G401.6 (cell line): Measurements from ENCODE around the gene HDAC6.
A peak's percentile ranks its signal among the peaks of the same experiment; 100 is the strongest.
"Not testable (repeated sequence)": the region's sequence is repeated elsewhere in the genome, so short reads cannot be mapped to it uniquely, and the experiment has no call there.

Source experiments
- FAIRE-seq: peaks from 2 replicates; lab custom pipeline; 2012; peaks lifted over from hg19 to GRCh38; lab: Jason Lieb, UNC

The HDAC6 gene

DNA sequence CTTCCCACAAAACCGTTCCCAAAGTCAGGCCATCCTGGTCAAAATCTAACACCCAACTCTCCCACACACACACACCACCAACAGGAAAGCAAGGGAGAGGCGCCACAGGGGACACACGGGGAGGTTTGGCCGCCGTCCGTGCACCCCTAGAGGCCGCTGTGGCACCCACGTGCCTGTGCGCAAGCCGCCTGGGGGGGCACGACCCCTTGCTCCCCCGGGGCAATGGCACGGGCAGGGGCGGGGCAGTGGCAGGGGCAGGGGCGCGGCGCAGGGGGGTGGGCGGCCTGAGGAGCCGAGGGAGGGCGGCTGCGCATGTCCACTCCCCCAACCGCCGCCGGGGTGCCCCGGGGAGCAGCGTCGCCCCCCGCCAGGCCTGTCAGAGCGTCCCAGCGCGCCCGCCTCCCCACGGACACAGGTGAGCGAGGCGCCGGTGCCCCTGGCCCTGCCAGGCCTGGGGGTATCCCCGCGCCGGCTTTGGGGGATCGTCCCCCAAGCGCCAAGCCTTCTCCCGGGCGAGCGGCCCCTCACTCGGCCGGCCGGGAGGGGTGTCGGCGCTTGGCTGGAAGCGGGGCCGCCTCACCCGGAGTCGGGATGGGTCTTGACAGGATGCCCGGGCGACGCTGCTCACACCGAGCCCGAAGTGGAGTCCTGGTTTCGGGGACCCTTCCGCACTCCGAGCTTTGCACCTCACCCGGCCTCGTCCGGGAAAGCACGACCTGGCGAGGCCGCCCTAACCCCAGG, 24.4 kb downstream of the HDAC6 start, which contains the start of gene ERAS:
Gene ERAS, plus strand, starts transcription at position 379 of the 741 bp plus-strand sequence. CDS start 2,611 bp downstream, outside the sequence.
- no peak for FAIRE-seq

DNA sequence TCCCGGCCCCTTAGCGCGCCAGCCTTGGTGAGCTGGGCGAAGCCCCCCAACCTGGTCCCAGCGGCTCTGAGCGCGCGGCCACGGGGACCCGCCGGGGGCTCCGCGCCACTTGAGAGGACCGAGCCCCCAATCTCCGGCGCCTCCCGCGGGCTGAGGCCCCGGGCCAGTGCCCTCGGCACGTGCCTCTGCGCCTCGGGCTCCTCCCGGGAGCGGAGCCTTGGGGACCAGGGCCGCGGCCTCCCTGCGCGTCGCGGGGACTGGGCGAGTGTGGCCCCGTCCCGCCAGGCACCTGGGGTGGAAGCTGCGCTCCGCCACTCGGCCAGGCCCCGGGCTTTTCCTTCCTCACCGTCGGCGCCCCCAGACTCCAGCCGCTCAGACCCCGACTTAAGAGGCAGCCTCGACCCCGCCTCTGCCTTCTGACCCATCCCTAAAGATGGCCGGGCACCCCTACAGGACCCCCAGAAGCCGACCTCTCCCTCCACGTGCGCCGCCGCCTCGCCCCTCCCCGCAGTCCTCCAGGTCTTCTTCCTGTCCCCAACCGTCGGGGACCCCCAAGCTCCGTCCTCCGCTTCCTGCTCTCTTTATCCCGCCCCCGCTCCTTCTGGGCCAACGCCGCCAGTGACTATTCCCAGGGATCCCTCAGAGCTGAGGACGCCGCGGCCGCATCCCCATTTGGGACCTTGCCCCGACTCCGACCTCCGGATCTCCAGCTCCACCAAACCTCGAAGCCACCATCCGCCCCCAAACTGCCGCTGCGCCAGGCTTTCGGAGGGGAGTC, 25.2 kb downstream of the HDAC6 start:
- FAIRE-seq = no peak

DNA sequence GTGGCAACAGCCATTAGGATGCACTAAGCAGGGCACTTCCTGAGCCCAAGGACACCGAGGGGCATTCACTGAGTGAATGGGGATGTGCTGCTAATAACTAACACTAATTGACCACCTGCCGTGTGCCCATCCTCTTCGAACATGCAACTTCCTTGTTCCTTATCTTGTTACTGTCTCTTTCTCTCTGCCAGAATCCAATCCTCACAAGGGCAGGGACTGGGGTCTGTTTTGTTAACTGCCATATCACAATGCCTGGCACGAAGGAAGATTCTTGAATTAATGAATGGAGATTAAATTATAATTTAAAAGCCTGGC, 25.7 kb downstream of the HDAC6 start:
- no peak for FAIRE-seq

DNA sequence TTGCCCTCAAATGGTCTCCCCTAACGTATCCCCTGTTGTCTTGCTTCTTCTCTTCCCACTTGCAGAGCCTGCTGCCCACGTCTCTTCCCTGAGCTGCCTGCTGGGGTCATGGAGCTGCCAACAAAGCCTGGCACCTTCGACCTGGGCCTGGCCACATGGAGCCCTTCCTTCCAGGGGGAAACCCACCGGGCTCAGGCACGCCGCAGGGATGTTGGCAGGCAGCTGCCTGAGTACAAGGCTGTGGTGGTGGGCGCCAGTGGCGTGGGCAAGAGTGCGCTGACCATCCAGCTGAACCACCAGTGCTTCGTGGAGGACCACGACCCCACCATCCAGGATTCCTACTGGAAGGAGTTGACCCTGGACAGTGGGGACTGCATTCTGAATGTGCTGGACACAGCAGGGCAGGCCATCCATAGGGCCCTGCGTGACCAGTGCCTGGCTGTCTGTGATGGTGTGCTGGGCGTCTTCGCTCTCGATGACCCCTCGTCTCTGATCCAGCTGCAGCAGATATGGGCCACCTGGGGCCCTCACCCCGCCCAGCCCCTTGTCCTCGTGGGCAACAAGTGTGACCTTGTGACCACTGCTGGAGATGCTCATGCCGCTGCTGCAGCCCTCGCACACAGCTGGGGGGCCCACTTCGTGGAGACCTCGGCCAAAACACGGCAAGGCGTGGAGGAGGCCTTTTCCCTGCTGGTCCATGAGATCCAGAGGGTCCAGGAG, 27.3 kb downstream of the HDAC6 start:
- no peak for FAIRE-seq

DNA sequence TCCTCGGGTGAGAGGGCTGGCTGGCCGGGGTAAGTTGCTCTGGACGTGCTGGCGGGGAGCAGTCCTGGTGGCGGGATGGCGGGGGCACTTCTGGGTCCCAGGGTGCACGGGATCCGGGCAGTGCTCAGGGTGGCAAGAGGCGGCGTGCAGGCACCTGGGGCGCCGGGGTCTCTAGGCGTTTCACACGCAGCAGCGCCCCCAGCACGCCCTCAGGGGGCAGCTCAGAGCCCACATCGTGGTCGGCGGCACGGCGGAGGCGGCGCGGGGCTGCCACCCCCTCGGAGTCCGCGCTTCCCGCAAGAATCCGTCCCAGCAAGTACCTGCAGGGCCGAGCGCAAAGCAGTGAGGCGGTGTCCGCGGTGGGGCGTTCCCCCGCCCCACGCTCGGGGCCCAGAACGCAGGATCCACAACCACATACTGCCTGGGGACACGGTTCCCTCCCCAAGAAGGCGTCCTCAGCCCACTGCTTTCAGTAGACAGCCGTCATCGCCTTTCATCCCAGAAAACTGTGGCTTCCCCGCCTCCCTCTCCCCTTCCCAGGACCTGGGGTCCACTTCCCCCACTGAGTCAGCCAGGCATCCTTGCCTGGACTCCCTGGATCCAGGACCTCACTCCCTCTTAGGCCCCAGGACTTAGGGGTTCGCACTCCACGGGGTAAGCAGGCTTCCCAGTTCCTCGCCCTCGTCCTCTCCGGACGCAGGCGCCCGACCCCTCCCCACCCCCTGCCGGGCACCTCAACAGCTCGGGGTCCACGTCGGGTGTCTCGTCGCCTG, 29.5 kb downstream of the HDAC6 start:
- FAIRE-seq = no peak

DNA sequence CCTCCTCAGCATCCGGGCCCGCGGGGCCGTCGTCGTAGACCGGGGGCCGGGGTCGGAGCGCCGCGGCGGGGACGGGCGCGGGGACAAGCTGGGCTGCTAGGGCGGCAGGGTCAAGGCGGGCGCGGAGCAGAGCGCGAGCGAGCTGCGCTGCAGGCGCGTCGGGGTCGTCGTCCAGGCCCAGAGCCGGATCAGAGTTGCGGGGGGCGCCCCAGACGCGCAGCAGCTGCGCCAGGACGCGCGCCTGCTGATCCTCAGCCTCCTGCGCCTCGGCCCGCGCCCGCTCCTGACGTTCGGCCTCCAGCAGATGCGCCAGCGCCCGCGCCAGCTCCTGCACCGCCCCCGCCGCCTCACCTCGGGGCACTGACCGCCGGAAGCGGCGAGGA, 30.0 kb downstream of the HDAC6 start:
- FAIRE-seq = no peak

DNA sequence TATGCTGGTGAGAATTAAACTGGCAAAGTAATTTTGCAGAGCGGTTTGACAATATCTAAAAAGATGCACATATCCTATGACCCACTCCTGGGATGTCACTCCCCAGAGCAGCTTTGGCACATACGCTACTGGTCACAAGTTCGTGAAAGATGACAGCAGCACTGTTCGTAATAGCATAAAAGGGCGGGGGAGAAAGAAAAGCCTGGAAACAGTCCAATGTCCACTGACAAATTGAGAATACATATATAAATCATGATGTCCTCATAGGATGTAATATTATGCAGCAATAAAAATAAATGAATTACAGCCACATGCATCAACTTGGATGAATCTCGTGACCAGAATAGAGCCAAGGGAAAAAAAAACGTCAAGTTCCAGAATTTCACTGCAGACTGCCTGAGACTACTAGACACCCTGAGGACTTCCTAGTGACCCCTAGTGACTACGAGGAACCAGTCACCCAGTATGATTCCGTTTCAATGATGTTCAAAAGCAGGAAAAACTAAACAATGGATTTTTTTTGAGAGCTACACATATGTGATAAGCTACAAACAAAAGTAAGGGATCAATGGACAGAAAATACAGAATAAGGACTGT, 31.8 kb downstream of the HDAC6 start:
- no peak for FAIRE-seq

DNA sequence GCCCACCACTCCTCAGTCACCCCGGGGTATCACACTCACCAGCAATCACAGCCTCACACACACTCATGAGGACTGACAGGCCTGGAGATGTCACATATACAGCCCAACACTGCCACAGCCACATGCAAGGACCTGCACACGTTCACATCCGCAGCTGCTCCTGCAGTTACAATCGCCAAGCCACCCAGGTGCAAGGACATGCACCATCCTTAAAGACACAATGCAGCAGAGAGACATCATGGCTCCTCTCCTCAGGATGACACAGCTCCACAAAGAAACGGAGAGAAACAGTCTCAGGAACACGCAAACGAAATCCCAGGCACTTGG, 32.5 kb downstream of the HDAC6 start:
- FAIRE-seq = no peak

DNA sequence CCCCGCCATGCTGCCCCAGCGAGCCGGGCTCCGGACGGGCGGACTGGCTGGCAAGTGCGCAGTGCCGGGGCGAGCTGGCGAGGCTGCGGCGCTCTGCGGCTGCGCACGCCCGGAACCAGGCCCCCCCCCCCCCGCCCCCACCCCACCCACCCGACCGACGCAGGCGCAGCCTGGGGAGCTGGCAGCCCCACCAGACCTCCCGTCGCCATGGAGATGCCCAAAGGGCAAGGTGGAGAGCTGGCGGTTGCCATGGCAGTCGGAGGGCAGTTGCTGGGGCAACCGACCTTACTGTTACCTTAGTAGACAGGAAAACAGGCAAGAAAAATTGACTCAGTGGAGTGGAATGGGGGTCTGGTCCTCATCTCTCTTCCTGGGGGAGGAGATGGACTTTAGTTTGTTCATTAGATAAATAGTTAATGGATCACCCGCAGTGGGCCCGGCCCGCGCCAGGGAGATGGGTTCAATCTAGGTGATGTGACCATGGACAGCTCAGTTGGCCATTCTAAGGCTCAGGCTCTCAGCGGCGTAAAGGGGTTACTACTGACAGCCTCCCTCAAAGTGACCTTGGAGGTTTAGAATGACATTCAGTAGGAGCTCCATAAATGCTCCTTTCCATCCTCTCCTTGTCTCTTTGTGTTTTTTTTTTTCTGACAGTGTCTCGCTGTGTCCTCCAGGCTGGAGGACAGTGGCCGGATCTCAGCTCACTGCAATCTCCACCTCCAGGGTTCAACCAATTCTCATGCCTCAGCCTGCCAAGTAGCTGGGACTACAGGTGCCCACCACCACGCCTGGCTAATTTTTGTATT, 33.9 kb downstream of the HDAC6 start, which contains the start of gene PCSK1N:
Gene PCSK1N, minus strand, starts transcription at position 87 of the 806 bp plus-strand sequence. Its CDS starts 78 bp downstream, at position 9.
- FAIRE-seq = no peak

DNA sequence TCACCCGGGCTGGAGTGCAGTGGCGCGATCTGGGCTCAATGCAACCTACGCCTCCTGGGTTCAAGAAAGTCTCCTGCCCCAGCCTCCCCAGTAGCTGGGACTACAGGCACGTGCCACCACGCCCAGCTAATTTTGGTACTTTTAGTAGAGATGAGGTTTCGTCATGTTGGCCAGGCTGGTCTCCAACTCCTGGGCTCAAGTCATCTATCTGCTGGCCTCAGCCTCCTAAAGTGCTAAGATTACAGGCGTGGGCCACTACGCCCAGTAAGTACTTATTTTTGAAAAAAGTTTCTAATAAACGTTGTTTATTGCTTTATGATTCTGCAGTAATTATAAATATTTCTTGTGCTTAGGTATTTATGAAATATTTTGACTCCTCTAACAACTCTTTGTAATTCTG, 37.8 kb downstream of the HDAC6 start:
- no peak for FAIRE-seq

DNA sequence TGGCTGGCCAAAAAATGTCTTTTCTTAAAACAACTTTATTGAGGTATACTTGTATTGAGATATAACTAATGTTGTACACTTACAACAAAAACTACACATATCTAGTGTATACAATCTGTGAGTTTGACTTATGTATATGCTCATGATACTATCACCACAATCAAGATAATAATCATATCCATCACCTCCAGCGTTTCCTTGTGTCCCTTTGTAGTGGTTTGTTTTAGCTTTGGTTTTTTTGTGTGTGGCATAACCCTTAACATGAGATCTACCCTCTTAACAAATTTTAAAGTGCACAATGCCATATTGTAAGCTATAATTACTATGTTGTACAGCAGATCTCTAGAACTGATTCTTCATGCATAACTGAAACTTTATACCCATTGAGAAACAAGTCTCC, 47.0 kb downstream of the HDAC6 start:
- FAIRE-seq = no peak

DNA sequence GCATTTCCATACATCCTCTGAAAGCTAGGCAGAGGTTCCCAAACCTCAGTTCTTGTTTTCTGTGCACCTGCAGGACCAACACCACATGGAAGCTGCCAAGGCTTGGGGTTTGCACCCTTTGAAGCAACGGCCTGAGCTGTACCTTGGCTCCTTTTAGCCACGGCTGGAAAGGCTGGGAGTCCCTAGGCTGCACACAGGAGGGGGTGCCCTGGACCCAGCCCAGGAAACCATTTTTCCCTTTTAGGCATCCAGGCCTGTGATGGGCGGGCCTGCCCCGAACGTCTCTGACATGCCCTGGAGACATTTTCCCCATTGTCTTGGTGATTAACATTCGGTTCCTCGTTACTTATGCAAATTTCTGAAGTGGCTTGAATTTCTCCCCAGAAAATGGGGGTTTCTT, 51.0 kb downstream of the HDAC6 start:
- no peak for FAIRE-seq

DNA sequence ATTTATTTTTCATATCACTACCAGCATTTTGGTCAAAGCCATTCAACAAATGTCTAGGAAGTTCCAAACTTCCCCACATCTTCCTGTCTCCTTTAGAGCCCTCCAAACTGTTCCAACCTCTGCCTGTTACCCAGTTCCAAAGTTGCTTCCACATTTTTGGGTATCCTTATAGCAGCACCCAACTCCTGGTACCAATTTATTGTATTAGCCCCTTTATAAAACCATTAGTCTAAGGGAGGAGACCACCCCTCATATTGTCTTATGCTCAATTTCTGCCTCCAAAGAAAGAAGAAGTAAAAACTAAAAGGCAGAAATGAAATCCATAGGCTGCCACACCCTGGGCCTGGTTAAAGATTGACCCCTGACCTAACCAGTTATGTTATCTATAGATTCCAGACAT, 51.6 kb downstream of the HDAC6 start:
- not testable (repeated sequence) for FAIRE-seq

DNA sequence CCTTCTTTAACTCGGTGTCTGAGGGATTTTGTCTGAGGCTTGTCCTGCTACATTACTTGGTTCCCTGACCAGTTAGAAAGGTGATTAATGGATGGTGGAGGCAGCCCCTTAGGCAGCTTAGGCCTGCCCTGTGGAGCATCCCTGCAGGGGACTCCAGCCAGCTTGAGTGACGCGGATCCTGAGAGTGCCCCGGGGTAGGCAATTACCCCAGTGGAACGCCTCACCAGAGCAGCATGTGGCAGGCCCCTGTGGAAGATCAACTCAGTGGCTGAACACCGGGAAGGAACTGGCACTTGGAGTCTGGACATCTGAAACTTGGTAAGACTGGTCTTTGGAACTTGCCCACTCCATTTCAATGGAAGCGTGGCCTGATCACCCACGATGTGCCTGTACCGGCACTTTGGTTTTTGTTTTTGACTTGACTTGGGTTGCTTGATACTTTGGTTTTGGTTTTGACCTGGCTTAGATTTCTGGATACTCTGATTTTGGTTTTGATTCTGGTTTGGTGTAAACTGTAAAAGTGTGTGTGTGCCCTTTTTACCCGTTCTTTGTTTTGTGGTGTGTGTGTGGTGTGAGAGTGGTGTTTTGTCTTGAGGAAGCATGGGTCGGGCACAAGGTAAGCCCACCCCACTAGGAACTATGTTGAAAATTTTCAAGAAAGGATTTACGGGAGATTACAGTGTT, 52.4 kb downstream of the HDAC6 start:
- not testable (repeated sequence) for FAIRE-seq

DNA sequence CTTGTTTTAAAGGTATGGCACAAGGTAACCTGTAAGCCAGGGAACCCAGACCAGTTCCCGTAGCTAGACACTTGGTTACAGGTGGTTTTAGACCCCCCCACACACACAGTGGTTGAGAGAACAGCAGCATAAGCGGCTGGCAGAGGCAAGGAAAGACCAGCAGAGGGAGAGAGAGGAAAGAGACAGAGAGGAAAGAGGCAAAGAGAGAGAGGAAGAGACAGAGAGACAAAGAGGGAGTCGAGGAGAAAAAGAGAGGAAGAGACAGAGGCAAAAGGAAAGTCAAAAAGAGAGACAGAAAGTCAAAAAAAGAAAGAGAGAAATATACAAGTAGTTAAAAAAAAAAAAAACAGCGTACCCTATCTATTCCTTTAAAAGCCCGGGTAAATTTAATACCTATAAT, 53.0 kb downstream of the HDAC6 start:
- peak; percentile 77 for FAIRE-seq

DNA sequence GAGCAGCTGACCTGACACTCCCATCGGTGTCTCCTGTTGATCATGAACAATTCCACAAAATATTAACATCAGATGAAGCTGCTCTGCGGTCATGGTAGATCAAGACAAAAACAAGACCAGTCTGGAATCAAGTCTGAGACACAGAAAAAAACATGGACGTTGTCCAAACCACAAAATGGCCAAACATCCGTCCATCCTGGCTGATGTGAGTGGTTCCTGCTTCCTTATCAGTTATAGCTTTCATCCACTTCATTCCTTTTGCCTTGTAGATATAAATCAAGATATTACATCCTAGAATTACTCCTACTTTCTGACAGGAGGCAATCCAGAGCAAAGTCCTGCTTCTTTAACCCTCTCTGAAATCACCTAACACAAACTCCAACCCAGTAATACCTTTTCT, 62.3 kb downstream of the HDAC6 start:
- FAIRE-seq = no peak

DNA sequence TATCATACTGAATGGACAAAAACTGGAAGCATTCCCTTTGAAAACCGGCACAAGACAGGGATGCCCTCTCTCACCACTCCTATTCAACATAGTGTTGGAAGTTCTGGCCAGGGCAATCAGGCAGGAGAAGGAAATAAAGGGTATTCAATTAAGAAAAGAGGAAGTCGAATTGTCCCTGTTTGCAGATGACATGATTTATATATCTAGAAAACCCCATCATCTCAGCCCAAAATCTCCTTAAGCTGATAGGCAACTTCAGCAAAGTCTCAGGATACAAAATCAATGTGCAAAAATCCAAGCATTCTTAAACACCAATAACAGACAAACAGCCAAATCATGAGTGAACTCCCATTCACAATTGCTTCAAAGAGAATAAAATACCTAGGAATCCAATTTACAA, 70.2 kb downstream of the HDAC6 start:
- FAIRE-seq = not testable (repeated sequence)
